ENCODE data around the gene TBP. TPM values are rescaled to one million over a fixed set of nuclear protein-coding genes. Genes with fewer than 3 reads are reported as not detected.

Gene TBP
- total RNA-seq, 2 experiments from 2014 or later: 23.9 to 27.4 TPM

DNA sequence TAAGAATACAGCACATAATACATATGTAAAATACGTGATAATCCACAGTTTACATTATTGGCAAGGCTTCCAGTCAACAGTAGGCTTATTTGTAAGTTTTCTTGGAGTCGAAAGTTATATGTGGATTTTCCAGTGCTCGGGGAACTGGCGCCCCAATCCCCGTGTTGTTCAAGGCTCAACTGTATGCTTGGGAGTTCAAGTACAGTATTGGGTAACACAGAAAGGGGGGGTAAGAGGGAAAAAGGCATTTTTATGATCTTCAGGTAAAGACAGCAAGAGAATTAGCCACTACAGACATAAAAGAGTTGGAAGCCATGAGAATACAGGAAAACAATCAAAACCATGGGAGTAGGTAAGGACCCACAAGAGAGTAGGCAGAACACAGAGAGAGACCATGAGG is 17.5 kb upstream of the TBP start:
- ATAC-seq (no peak), DNase-seq (no peak)
- intact Hi-C loops (cut with DNase I, micrococcal nuclease): no loop called here
- H3K27ac Mint-ChIP-seq: no peak overlapping the region
- no peaks in the 10 kb centered on the region for H3K27me3 Mint-ChIP-seq
- CTCF ChIA-PET: interaction anchor here (1.1 kb wide), 1 partner anchor 27 kb away, joined by 3 read pairs; no protein-coding TSS in a partner anchor
- no peak overlapping the region for H3K4me3 Mint-ChIP-seq
- H3K4me1 Mint-ChIP-seq: peaks cover 13% of the 10 kb centered on the region
- H3K9me3 Mint-ChIP-seq (ENCODE audit: low read depth): no peaks in the 10 kb centered on the region
- peaks cover 54% of the 10 kb centered on the region for H3K36me3 Mint-ChIP-seq (ENCODE audit: low read depth)
- POLR2A ChIA-PET: no interaction called here

DNA sequence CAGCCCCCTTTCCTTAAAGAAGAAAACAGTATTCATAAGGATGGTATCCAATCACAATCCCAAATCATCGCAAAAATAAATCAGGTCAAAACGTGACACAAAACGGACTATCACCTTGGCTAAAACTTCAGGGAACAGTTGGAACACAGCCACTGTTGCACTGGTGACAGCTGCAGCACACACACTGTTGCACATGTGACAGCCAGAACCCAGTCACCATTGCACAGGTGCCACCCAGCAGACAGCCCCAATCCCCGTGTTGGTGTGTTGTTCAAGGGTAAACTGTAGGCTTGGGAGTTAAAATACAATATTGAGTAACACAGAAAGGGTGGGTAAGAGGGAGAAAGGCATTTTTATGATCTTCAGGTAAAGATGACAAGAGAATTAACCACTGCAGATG is 16.8 kb upstream of the TBP start:
- H3K27ac Mint-ChIP-seq: no peak overlapping the region
- ChIA-PET POLR2A (no interaction called here), CTCF (interaction anchor here (0.6 kb wide), 1 partner anchor 7 kb away, joined by 3 read pairs; no protein-coding TSS in a partner anchor)
- no peaks in the 10 kb centered on the region for H3K9me3 Mint-ChIP-seq (ENCODE audit: low read depth)
- no peak for DNase-seq
- H3K27me3 Mint-ChIP-seq: no peaks in the 10 kb centered on the region
- peaks cover 56% of the 10 kb centered on the region for H3K36me3 Mint-ChIP-seq (ENCODE audit: low read depth)
- intact Hi-C loops (cut with DNase I, micrococcal nuclease): no loop called here
- no peak for ATAC-seq
- peaks cover 15% of the 10 kb centered on the region for H3K4me1 Mint-ChIP-seq
- H3K4me3 Mint-ChIP-seq: no peak overlapping the region

DNA sequence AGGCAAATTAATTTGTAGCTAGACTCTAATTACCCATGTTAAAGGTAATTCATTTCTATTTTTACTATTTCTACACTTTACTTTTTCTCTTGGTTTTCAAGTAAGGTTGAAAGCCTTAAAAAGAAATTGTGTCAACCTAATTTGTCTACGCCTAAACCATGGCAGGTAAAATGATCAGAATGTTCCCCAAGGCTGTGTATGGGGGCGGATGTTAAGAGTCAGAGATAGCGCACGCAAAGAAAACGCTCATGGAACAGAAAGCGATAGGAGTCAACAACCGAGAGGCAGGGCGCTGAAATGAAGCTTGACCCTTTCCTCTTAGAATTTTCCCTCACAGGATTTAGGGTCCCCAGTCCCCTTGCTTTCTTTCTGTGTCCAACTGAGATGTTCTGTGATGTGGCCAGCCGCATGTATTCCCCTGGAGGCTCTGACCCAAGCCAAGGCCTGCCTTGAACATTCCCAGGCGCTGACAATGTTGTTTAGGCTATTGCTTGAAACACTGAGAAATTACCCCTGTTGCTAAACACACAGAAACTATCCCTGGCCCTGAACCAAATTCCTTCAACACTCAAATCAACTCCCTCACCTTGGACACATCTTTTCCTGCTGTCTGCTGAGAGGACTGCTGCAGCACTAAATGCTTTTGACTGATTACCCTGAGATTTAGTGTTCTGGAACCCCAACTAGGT is 12.0 kb upstream of the TBP start:
- ChIA-PET POLR2A (no interaction called here), CTCF (interaction anchor here (1.1 to 3.1 kb wide), 4 partner anchors 10 to 13 kb away, joined by 3 to 30 read pairs (median 6); partner anchors contain the start of gene PSMB1)
- Mint-ChIP-seq H3K27me3 (no peaks in the 10 kb centered on the region), H3K9me3 (ENCODE audit: low read depth) (no peaks in the 10 kb centered on the region), H3K4me1 (peaks cover 21% of the 10 kb centered on the region), H3K27ac (peak overlapping the region; percentile 8), H3K4me3 (no peak overlapping the region), H3K36me3 (ENCODE audit: low read depth) (peaks cover 59% of the 10 kb centered on the region)
- DNase-seq (no peak), ATAC-seq (no peak)
- intact Hi-C loops (cut with DNase I, micrococcal nuclease): no loop called here

DNA sequence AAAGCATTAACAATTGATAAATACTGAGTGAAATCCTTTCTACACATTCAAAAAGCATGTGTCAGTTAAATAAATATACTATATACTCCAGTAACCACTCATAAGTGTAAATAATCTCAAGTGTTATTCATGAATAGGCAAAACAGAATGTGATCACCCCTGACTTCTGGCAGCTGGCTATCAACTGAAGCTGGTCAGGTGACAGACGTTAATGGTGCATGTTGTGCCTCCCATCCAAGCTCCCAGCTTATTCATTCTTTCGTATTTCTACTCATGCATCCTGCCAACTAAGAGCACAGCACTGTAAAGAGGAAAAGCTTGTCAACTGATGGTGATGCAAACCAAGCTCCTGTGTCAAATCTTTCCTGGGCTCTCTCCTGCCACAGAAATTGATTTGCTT is 8.8 kb upstream of the TBP start:
- ChIA-PET POLR2A (no interaction called here), CTCF (no interaction called here)
- peaks cover 67% of the 10 kb centered on the region for H3K36me3 Mint-ChIP-seq (ENCODE audit: low read depth)
- no peak overlapping the region for H3K27ac Mint-ChIP-seq
- intact Hi-C loops (cut with DNase I, micrococcal nuclease): no loop called here
- ATAC-seq: no peak
- no peak overlapping the region for H3K4me3 Mint-ChIP-seq
- DNase-seq: no peak
- no peaks in the 10 kb centered on the region for H3K27me3 Mint-ChIP-seq
- peaks cover 40% of the 10 kb centered on the region for H3K4me1 Mint-ChIP-seq
- no peaks in the 10 kb centered on the region for H3K9me3 Mint-ChIP-seq (ENCODE audit: low read depth)

DNA sequence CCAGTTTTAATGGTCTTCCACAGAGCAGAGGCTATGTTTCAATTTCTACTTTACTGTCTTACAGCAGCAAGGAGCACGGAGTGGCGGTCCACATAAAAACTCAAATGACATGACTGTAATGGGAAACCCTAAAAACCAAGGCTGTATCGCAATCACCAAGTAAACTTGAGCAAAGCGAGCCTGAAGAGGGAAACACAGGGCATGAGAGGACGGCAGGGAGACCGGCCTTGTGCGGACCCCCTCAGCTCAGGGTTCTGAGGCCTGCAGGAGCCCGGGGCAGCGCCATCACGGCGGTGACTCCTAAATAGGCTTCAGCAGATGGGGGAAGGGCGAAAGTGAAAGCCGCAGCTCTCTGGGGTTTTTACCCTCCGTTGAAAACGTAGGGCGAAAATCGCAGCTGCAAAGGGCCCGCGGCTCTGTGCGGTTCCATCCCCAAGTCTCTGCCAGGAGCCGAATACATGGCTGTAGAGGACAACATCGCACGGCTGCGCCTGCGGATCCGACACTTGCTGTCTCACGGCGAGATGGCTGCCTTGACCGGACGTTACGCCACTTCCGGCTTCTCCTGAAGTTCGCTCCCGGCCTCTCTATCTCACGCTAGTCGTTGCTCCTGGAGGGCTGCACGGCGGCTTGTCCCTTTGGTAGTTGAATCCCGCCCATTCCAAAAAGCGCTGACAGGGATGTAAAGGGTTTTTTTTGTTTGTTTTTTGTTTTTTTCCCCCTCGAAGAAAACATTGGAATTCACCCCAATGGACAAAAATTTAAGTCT is 1.2 kb upstream of the TBP start, which contains the start of gene PSMB1:
TSS of gene PSMB1 (minus strand) at position 543 of the 769 bp plus-strand sequence. CDS start at position 478, 65 bp downstream.
- Mint-ChIP-seq H3K4me1 (peaks cover 34% of the 10 kb centered on the region), H3K27me3 (no peaks in the 10 kb centered on the region), H3K27ac (no peak within 1 kb of the TSS), H3K9me3 (ENCODE audit: low read depth) (no peaks in the 10 kb centered on the region), H3K4me3 (no peak within 1 kb of the TSS), H3K36me3 (ENCODE audit: low read depth) (peaks cover 37% of the 10 kb centered on the region)
- intact Hi-C loops (cut with DNase I, micrococcal nuclease): loop anchor here (1.0 to 10.0 kb wide), 2 partner anchors 248 to 851 kb away; partner anchors contain the start of genes C6orf120 (in 1 of the 2), FAM120B (in 1 of the 2) and WDR27 (in 1 of the 2)
- ChIA-PET POLR2A (interaction anchor here (0.6 to 1.8 kb wide), 4 partner anchors 15 to 260 kb away, joined by 3 to 5 read pairs (median 4); partner anchors contain the start of gene PDCD2), CTCF (interaction anchor here (1.0 to 1.9 kb wide), 3 partner anchors 10 to 31 kb away, joined by 3 to 7 read pairs (median 4); partner anchors contain the start of gene PDCD2)
- ATAC-seq (peak; percentile 50), DNase-seq (peak; percentile 90)

DNA sequence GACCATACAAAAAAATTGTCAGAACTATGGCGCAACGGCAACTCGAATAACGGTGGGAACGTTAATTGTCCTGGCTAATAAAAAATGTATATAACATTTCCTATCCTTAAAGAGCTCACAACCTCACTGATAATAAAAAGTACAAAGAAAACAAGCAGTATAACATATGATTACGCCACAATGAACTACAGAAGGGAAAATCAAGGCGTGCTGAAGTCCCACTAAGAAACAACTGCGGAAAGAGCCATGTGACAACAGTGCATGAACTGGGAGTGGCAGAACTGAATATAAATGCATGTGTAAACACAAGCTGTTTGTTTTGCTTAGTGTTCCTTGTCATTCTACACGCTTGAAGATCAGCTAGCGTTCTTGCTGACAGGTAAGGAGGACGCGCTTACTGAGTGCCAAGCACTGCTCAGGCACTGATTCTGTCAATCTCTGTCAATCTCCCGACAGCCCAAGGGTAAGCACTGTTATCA is 596 bp upstream of the TBP start:
- no peak overlapping the region for H3K27ac Mint-ChIP-seq
- POLR2A ChIA-PET: interaction anchor here (0.7 kb wide), 1 partner anchor 14 kb away, joined by 4 read pairs; no protein-coding TSS in a partner anchor
- ATAC-seq (peak; percentile 62), DNase-seq (no peak)
- CTCF ChIA-PET: interaction anchor here (0.8 to 1.9 kb wide), 3 partner anchors 13 to 31 kb away, joined by 3 to 7 read pairs (median 4); partner anchors contain the start of gene PDCD2
- peaks cover 37% of the 10 kb centered on the region for H3K4me1 Mint-ChIP-seq
- H3K36me3 Mint-ChIP-seq (ENCODE audit: low read depth): peaks cover 37% of the 10 kb centered on the region
- no peaks in the 10 kb centered on the region for H3K27me3 Mint-ChIP-seq
- H3K4me3 Mint-ChIP-seq: no peak overlapping the region
- intact Hi-C loops (cut with DNase I, micrococcal nuclease): loop anchor here (1.0 to 10.0 kb wide), 7 partner anchors 31 to 853 kb away; partner anchors contain the start of genes DYNLT2 (in 2 of the 2), ERMARD (in 2 of the 2), FAM120B (in 2 of the 2) and PDCD2 (in 2 of the 2)
- no peaks in the 10 kb centered on the region for H3K9me3 Mint-ChIP-seq (ENCODE audit: low read depth)

DNA sequence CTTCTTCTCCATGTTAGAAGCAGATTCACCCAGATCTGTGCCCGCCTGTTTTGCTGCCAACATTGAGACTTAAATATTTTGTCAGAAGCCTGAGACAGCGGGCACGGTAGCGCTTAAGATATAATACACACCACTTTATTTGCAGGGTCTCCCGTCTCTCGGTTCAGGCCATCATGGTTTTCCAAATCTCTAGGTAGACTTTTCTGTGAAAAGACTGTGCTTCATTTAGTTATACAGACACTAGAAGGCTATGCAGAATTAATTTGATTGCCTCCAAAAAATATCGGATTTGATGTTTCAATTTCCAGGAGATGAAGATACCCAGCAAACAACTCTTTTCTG is 598 bp downstream of the TBP start:
- intact Hi-C loops (cut with DNase I, micrococcal nuclease): loop anchor here (1.0 to 10.0 kb wide), 6 partner anchors 30 to 854 kb away; partner anchors contain the start of genes DYNLT2 (in 2 of the 2), ERMARD (in 2 of the 2), FAM120B (in 2 of the 2) and PDCD2 (in 2 of the 2)
- CTCF ChIA-PET: interaction anchor here (1.5 kb wide), 1 partner anchor 29 kb away, joined by 4 read pairs; no protein-coding TSS in a partner anchor
- ATAC-seq: no peak

DNA sequence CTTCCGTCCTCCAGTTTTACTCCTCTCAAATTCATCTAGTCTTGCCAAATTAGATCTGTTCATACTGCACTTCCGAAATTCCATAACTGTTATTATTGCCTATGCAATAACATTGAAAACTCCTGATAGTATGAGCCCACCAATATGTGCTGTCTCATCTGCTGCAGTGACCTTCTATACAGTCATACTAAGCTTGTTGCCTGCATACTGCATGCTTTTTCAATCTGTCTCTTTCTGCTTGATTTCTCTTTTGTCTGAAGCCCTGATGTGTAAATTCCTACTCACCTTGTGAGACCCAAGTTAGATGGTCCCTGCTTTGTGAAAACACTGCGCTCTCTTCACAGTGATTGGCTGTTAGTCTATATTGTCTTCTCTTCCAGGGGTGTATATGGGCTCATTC is 1.1 kb downstream of the TBP start:
- no peak for DNase-seq
- intact Hi-C loops (cut with DNase I, micrococcal nuclease): loop anchor here in 1 of 2 experiments (2.0 to 10.0 kb wide), 2 partner anchors 251 to 855 kb away; partner anchors contain the start of gene FAM120B
- H3K27ac Mint-ChIP-seq: no peak overlapping the region
- no peaks in the 10 kb centered on the region for H3K27me3 Mint-ChIP-seq
- no peaks in the 10 kb centered on the region for H3K9me3 Mint-ChIP-seq (ENCODE audit: low read depth)
- peaks cover 32% of the 10 kb centered on the region for H3K36me3 Mint-ChIP-seq (ENCODE audit: low read depth)
- no peak for ATAC-seq
- POLR2A ChIA-PET: no interaction called here
- H3K4me3 Mint-ChIP-seq: no peak overlapping the region
- H3K4me1 Mint-ChIP-seq: peaks cover 30% of the 10 kb centered on the region
- CTCF ChIA-PET: interaction anchor here (1.1 to 1.5 kb wide), 2 partner anchors 26 to 28 kb away, joined by 4 read pairs; no protein-coding TSS in a partner anchor

More for the DNA sequence above, 598 bp downstream of the TBP start:
- Mint-ChIP-seq H3K4me3 (no peak overlapping the region), H3K27ac (no peak overlapping the region), H3K9me3 (ENCODE audit: low read depth) (no peaks in the 10 kb centered on the region), H3K36me3 (ENCODE audit: low read depth) (peaks cover 33% of the 10 kb centered on the region), H3K4me1 (peaks cover 33% of the 10 kb centered on the region), H3K27me3 (no peaks in the 10 kb centered on the region)
- POLR2A ChIA-PET: no interaction called here
- DNase-seq: no peak

DNA sequence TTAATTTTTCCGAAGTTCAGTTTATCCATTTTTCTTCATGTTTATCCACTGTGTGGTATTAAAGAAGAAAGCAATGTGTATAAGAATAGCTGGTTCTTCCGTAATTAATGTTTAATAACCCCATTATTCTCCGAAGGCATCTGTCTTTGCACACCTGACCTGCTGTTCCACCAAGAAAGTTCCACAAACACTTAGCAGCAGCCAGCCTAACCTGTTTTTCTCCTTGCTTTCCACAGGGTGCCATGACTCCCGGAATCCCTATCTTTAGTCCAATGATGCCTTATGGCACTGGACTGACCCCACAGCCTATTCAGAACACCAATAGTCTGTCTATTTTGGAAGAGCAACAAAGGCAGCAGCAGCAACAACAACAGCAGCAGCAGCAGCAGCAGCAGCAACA is 7.4 kb downstream of the TBP start:
- DNase-seq: no peak
- Mint-ChIP-seq H3K36me3 (ENCODE audit: low read depth) (peaks cover 41% of the 10 kb centered on the region), H3K4me3 (no peak overlapping the region), H3K4me1 (peaks cover 28% of the 10 kb centered on the region), H3K9me3 (ENCODE audit: low read depth) (no peaks in the 10 kb centered on the region), H3K27me3 (no peaks in the 10 kb centered on the region), H3K27ac (no peak overlapping the region)
- intact Hi-C loops (cut with DNase I, micrococcal nuclease): no loop called here
- ATAC-seq: no peak
- CTCF ChIA-PET: interaction anchor here (0.5 kb wide), 1 partner anchor 512 kb away, joined by 3 read pairs; no protein-coding TSS in a partner anchor
- POLR2A ChIA-PET: no interaction called here

DNA sequence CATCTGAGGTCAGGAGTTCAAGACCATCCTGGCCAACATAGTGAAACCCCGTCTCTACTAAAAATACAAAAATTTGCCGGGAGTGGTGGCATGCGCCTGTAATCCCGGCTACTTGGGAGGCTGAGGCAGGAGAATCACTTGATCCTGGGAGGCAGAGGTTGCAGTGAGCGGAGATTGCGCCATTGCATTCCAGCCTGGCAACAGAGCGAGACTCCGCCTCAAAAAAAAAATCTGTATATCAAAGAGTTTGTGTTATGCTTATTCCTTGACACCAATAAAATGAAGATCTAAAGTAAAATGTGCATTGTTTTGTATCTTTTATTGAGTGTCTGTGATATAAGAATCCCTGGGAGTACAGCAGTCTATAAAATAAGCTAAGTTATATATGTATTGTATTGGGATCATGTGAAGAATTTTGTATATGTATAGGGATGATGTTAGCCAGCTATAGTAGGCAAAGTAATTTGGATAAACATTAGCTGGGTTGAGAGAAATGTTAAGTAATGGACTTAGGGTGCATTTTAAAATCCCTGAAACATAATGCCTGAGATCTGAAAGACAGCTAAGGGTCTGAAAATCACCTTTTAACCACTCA is 10.9 kb downstream of the TBP start:
- CTCF ChIA-PET: interaction anchor here (1.2 kb wide), 1 partner anchor 33 kb away, joined by 3 read pairs; no protein-coding TSS in a partner anchor
- Mint-ChIP-seq H3K4me3 (no peak overlapping the region), H3K4me1 (peaks cover 9% of the 10 kb centered on the region), H3K27ac (no peak overlapping the region), H3K27me3 (no peaks in the 10 kb centered on the region), H3K36me3 (ENCODE audit: low read depth) (peaks cover 44% of the 10 kb centered on the region), H3K9me3 (ENCODE audit: low read depth) (no peaks in the 10 kb centered on the region)
- DNase-seq (no peak), ATAC-seq (no peak)
- POLR2A ChIA-PET: no interaction called here
- intact Hi-C loops (cut with DNase I, micrococcal nuclease): no loop called here

Measured in activated CD4-positive, alpha-beta T cell treated with anti-CD3 and anti-CD28 coated beads for 36 hours (primary cell).